Ovary (tissue), 9 donors: ENCODE results near the gene SPATA33. TPM values are rescaled to one million over a fixed set of nuclear protein-coding genes. Genes with fewer than 3 reads are reported as not detected.
"Not testable (repeated sequence)": the region's sequence is repeated elsewhere in the genome, so short reads cannot be mapped to it uniquely, and the experiment has no call there.

ENCODE experiments used
- DNase-seq, 5 donors: peaks; one replicate each; pipeline ENCODE4 v3.0.0-alpha.2; 2019 to 2020
- H3K27ac ChIP-seq, 2 donors: fragments of 200-600 bp; one replicate each; pipeline versions ENCODE4 v1.5.1 to v1.8.0; 2019 to 2022
- H3K27me3 ChIP-seq: fragments of 200-600 bp; one replicate; pipeline ENCODE4 v1.8.0; 2022
- H3K36me3 ChIP-seq: fragments of 200-600 bp; sonication (generic); one replicate; pipeline ENCODE4 v1.5.1; 2019
- H3K4me1 ChIP-seq: one replicate; pipeline ENCODE4 v1.8.1; 2013; ENCODE audit warnings: mild to moderate bottlenecking, moderate library complexity; ENCODE audit not compliant: insufficient read depth
- H3K4me3 ChIP-seq: fragments of 200-600 bp; sonication (generic); one replicate; pipeline ENCODE4 v1.5.1; 2017
- H3K9me3 ChIP-seq, 2 donors: fragments of 200-600 bp in 1 of 2; sonication (generic) in 1 of 2; one replicate each; pipeline versions ENCODE4 v1.5.1 to v1.8.1; 2013 to 2019; ENCODE audit warnings: mild to moderate bottlenecking in 1 of 2, moderate library complexity in 1 of 2
- EP300 ChIP-seq: sonication (generic); formaldehyde crosslinking; IDR thresholded peaks from one replicate; pipeline ENCODE4 v1.6.1; 2017; ENCODE audit warnings: antibody characterized with exemption
- POLR2A ChIP-seq: fragments of 450-650 bp; IDR thresholded peaks from one replicate; pipeline ENCODE4 v1.6.1; 2017; ENCODE audit warnings: antibody characterized with exemption, mild to moderate bottlenecking, moderate library complexity
- WGBS, 3 donors: extraction: QIAGEN DNeasy Blood & Tissue Kit in 1 of 3; methylation state at CpG; one replicate each; pipeline versions ENCODE4 v1.1.5 to v1.1.7; 2013 to 2017; 5-methylcytosine and 5-hydroxymethylcytosine counted together
- intact Hi-C, 4 donors: fragments of 100-400 bp; cut with DNase I; formaldehyde crosslinking; loops; one replicate each; pipeline versions ENCODE4 v1.11.0 to v1.15.1; 2022 to 2023
- polyA plus RNA-seq, 2 donors: library from polyadenylated mRNA; stranded (reverse); fragments of 200-250 nt in 1 of 2; fragments of 350-450 nt in 1 of 2; fragmentation: Illumina TruSeq in 1 of 2; extraction: RNeasy Lipid Tissue Mini Kit (QIAGEN cat#74804) in 1 of 2; gene quantifications; one replicate each; pipeline ENCODE4 v1.2.3, GENCODE V29; 2013 to 2014
- total RNA-seq, 7 donors: library from RNA; depleted of rRNA in 2 of 7; stranded (reverse); fragments of >200 nt in 2 of 7; fragmentation: NEBNext Ultra II Directional in 3 of 7; extraction: Animal tissue kit (Norgen Biotek cat#: 25700) in 3 of 7; gene quantifications; one replicate each; pipeline versions ENCODE4 v1.1.0 to v1.2.4, GENCODE V29; 2016 to 2023
- TF ChIP-seq, protein P1 (sequence below), 3 donors: fragments of 450-650 bp in 2 of 3; fragments of 200-600 bp in 1 of 3; IDR thresholded peaks; one replicate each; pipeline versions ENCODE4 v1.5.1 to v1.8.0; 2016 to 2022; ENCODE audit warnings: antibody characterized with exemption in 3 of 3, mild to moderate bottlenecking in 1 of 3
- donor health status: DM: no; HTN: no; CAD: no; lungs with moderate emphysema.
- donor health status: DM: no; HTN: no; CAD: no.
- donor health status: Bipolar disorder and iron deficiency.
- donor health status: DM: yes; HTN: yes; CAD: no.
- donor health status: DM: no; HTN: no; CAD: no.
- donor health status: DM: yes; HTN: yes; CAD: no.

The SPATA33 gene
- total and polyA plus RNA-seq, 9 donors = 1.5 to 8.2 (median 4.7) TPM

GRCh38 chr16:89689142-89689541 is 31.5 kb downstream of the SPATA33 start:
- Histone ChIP-seq H3K36me3 (no peaks in the 10 kb centered on the region), H3K4me3 (no peak overlapping the region), H3K27me3 (no peaks in the 10 kb centered on the region), H3K9me3 (no peaks in the 10 kb centered on the region), H3K4me1 (peaks cover 6% of the 10 kb centered on the region), H3K27ac (no peak overlapping the region)
- WGBS, 3 donors = 91 to 95% (median 94%) methylated on average over 13 of the region's 13 CpGs
- TF ChIP-seq, protein P1, sequence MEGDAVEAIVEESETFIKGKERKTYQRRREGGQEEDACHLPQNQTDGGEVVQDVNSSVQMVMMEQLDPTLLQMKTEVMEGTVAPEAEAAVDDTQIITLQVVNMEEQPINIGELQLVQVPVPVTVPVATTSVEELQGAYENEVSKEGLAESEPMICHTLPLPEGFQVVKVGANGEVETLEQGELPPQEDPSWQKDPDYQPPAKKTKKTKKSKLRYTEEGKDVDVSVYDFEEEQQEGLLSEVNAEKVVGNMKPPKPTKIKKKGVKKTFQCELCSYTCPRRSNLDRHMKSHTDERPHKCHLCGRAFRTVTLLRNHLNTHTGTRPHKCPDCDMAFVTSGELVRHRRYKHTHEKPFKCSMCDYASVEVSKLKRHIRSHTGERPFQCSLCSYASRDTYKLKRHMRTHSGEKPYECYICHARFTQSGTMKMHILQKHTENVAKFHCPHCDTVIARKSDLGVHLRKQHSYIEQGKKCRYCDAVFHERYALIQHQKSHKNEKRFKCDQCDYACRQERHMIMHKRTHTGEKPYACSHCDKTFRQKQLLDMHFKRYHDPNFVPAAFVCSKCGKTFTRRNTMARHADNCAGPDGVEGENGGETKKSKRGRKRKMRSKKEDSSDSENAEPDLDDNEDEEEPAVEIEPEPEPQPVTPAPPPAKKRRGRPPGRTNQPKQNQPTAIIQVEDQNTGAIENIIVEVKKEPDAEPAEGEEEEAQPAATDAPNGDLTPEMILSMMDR (IDR thresholded peaks at IDR 0.05) = no peak
- TF ChIP-seq POLR2A (no peak), EP300 (no peak)
- no peak for DNase-seq
- intact Hi-C loops = no loop called here

DNA sequence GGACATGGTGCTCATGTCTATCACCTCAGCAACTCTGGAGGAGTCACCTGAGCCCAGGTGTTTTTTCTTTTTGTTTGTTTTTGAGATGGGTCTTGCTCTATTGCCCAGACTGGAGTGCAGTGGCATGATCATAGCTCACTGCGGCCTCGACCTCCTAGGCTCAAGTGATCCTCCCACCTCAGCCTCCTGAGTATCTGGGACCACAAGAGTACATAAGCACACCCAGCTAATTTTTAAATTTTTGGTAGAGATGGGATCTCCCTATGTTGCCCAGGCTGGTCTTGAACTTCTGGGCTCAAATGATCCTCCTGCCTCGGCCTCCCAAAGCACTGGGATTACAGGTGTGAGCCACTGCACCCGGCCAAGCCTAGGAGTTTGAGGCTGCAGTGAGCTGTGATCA is 32.0 kb downstream of the SPATA33 start:
- intact Hi-C loops, H3K27ac ChIP-seq, H3K36me3 ChIP-seq, H3K4me1 ChIP-seq, H3K4me3 ChIP-seq, DNase-seq, H3K27me3 ChIP-seq, H3K9me3 ChIP-seq: not testable (repeated sequence)
- WGBS, 3 donors = 79 to 92% (median 91%) methylated on average over 4 of the region's 4 CpGs

DNA sequence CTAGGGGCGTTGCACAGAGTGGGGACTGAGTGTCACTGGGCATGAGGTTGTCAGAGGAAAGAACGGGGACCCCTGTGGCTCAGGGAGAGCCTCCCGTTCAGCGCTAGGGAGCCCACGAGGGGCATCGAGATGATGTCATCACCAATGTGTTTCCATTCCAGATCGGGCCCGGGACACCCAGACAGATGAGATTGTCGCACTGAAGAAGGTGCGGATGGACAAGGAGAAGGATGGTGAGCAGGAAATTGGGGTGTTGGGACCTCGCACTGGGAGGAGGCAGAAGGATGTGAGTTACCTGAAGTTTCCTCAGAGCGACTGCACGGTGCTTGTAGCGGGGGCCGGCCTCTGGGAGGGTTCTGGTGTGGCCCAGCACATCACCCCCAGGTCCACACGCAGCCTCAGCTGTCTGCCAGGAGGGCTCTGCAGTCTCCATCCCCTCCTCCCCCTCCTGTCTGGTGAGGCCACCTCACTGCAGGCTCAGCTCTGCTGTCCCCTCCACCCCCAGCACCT is 32.8 kb downstream of the SPATA33 start:
- Histone ChIP-seq H3K4me1 (peaks cover 6% of the 10 kb centered on the region), H3K9me3 (no peaks in the 10 kb centered on the region), H3K27me3 (no peaks in the 10 kb centered on the region), H3K4me3 (no peak overlapping the region), H3K27ac (no peak overlapping the region), H3K36me3 (no peaks in the 10 kb centered on the region)
- WGBS, 3 donors = 87 to 90% (median 90%) methylated on average over 16 of the region's 16 CpGs
- intact Hi-C loops = no loop called here
- DNase-seq = no peak
- TF ChIP-seq EP300 (no peak), POLR2A (no peak)
- TF ChIP-seq, protein P1 (IDR thresholded peaks at IDR 0.05) = no peak

GRCh38 chr16:89691231-89691985 is 33.8 kb downstream of the SPATA33 start:
- DNase-seq = no peak
- Histone ChIP-seq H3K4me1 (peaks cover 6% of the 10 kb centered on the region), H3K36me3 (no peaks in the 10 kb centered on the region), H3K4me3 (no peak overlapping the region), H3K27ac (no peak overlapping the region), H3K27me3 (no peaks in the 10 kb centered on the region), H3K9me3 (no peaks in the 10 kb centered on the region)
- WGBS, 3 donors = 92 to 98% (median 96%) methylated on average over 21 of the region's 21 CpGs
- TF ChIP-seq POLR2A (no peak), EP300 (no peak)
- TF ChIP-seq, protein P1 (IDR thresholded peaks at IDR 0.05) = no peak
- intact Hi-C loops = no loop called here

- DNase-seq = no peak
- no peaks in the 10 kb centered on the region for H3K36me3 ChIP-seq
Measured at GRCh38 chr16:89691986-89692569, 34.4 kb downstream of the SPATA33 start.

More at GRCh38 chr16:89691986-89692569, 34.4 kb downstream of the SPATA33 start:
- Histone ChIP-seq H3K27me3 (no peaks in the 10 kb centered on the region), H3K4me3 (no peak overlapping the region), H3K4me1 (peaks cover 5% of the 10 kb centered on the region), H3K27ac (no peak overlapping the region), H3K9me3 (no peaks in the 10 kb centered on the region)
- intact Hi-C loops = no loop called here
- 87 to 90% (median 90%) methylated on average over 10 to 13 of the region's 13 CpGs for WGBS, 3 donors
- no peak for TF ChIP-seq EP300
- TF ChIP-seq, protein P1 (IDR thresholded peaks at IDR 0.05) = no peak
- no peak for TF ChIP-seq POLR2A
